HCT116 (cell line): Measurements from ENCODE around the gene MMP28.

ENCODE experiments used
- CTCF ChIP-seq, 3 experiments: fragments of 200-600 bp in 1 of 3; sonication (generic) in 1 of 3; IDR thresholded peaks in 2 of 3; conservative IDR thresholded peaks in 1 of 3; 2 replicates each; pipeline ENCODE4 v1.5.1; 2012 to 2017; ENCODE audit warnings: low read depth in 2 of 3, low read length in 2 of 3, antibody characterized with exemption in 1 of 3, borderline replicate concordance in 1 of 3, control low read depth in 1 of 3, mild to moderate bottlenecking in 1 of 3, mixed read lengths in 1 of 3, mixed run types in 1 of 3, moderate library complexity in 1 of 3; ENCODE audit not compliant: insufficient read depth in 1 of 3
- EZH2 ChIP-seq: fragments of 200-600 bp; sonication (generic); IDR thresholded peaks from 2 replicates; pipeline ENCODE4 v1.6.1; 2017; ENCODE audit warnings: antibody characterized with exemption, mixed run types

GRCh38 chr17:35775039-35775438 lies 20.4 kb downstream of the MMP28 start:
- no peak for TF ChIP-seq CTCF (IDR thresholded peaks at IDR 0.05 in 2 of 3, conservative IDR thresholded peaks at IDR 0.05 in 1 of 3; ENCODE audit: borderline replicate concordance in 1 of 3, insufficient read depth in 1 of 3, low read depth in 2 of 3, low read length in 2 of 3)
- TF ChIP-seq EZH2: no peak
